ENCODE measurements around the gene GIPR.

- TF ChIP-seq GATA2 (IDR thresholded peaks at IDR 0.05; ENCODE audit: low read depth, low read length) (no peak), GATA3 (IDR thresholded peaks at IDR 0.05; ENCODE audit: low read depth, low read length) (no peak)
Measured at GRCh38 chr19:45717983-45718650, 50.1 kb downstream of the GIPR start.
